NCI-H2107 treated with DMSO at 0.1 percent for 48 hours (cell line): ENCODE measurements around the gene PTMA.
"Not testable (repeated sequence)": the region's sequence is repeated elsewhere in the genome, so short reads cannot be mapped to it uniquely, and the experiment has no call there.

Experiments used
- DNase-seq: peaks from one replicate; lab custom pipeline; 2025; ENCODE audit not compliant: unreplicated experiment; lab: John Stamatoyannopoulos, UW

The PTMA gene, protein sequence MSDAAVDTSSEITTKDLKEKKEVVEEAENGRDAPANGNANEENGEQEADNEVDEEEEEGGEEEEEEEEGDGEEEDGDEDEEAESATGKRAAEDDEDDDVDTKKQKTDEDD

GRCh38 chr2:231707927-231708772, at the start of gene PTMA:
Gene PTMA, plus strand, starts transcription at chr2:231708525. Its CDS starts 182 bp downstream, at chr2:231708707.
- peak; percentile 98 for DNase-seq

GRCh38 chr2:231660073-231660472, 48.3 kb upstream of the PTMA start:
- not testable (repeated sequence) for DNase-seq

- no peak for DNase-seq
Observed at GRCh38 chr2:231660860-231661259, 47.5 kb upstream of the PTMA start.

- DNase-seq, result no peak
Observed at GRCh38 chr2:231661422-231662027, 46.8 kb upstream of the PTMA start.

GRCh38 chr2:231662028-231662810, 46.1 kb upstream of the PTMA start:
- no peak for DNase-seq

DNA sequence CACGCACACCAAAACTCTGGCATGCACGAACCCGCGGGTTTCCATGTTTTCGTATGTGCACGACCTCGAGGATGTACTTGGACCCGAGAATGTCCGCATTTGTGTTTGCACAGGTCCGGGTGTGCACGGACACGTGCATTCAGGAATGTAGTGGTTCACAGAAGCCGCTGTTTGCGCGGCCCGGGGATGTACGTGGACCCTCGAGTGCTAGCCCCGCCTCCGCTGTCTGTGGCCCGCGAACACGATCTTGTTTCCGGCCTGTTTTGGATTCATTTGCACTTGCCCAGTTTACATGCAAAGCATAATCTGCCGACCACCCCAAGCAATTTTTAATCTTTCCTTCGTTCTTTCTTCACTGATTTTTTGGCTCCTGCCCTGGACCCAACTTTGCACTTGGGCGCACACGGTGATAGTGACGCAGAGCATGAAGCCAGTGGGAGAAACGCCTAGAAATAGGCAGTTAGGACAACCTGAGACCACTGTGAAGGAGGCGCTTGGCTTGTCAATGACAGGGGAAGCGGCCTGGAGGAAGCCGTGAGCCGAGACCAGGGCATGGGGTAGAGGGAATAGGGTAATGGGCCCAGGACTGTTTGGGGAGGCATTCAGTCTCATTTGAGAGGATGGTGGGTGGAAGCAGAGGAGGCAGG, 45.4 kb upstream of the PTMA start:
- no peak for DNase-seq

DNA sequence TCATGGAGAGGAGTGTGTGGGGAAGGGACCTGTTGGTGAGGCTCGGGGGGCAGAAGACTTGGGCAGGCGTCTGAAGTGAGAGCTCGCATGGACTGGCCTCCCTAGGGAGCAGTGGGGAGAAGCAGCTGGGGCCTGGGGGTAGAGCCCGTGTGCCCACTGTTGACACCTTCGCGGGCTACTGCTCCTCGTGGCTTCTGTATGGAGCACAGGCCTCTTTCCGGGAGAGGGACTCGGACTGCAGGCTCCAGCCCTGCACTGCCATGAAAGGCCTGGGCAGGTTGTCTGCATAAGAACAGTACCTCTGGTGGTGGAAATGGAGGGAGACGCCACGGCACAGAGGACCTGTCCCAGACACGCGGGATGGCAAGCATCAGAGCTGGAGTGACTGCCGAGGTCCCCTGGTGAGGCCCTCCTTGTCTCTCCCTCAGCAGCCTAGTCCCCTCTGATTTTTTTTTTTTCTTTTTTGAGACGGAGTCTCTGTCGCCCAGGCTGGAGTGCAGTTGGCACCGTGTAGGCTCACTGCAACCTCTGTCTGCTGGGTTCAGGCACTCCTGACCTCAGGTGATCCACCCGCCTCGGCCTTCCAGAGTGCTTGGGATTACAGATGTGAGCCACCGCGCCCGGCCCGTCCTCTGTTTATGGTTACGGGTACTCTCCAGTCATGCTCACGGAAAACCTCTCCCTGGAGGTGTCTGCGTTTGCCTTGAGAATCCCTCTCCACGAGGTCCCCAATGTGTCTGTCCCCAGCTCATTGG, 44.7 kb upstream of the PTMA start:
- no peak for DNase-seq

DNA sequence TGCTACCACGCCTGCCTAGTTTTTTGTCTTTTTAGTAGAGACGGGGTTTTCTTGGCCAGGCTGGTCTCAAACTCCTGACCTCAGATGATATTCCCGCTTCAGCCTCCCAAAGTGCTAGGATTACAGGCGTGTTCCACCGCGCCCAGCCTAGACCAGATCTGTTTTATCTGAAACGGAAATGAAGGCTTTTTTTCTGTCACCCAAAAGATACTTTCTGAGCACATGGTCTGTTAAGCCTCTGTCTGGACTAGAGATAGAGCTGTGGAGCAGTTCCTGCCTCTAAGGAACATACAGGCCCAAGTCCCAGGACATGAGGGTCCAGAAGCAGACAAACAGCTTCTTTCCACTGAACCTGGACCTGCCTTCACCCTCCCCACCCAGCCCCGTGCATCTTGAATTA, 43.6 kb upstream of the PTMA start:
- DNase-seq, result no peak

- no peak for DNase-seq
Observed at GRCh38 chr2:231665245-231666170, 42.8 kb upstream of the PTMA start.

DNA sequence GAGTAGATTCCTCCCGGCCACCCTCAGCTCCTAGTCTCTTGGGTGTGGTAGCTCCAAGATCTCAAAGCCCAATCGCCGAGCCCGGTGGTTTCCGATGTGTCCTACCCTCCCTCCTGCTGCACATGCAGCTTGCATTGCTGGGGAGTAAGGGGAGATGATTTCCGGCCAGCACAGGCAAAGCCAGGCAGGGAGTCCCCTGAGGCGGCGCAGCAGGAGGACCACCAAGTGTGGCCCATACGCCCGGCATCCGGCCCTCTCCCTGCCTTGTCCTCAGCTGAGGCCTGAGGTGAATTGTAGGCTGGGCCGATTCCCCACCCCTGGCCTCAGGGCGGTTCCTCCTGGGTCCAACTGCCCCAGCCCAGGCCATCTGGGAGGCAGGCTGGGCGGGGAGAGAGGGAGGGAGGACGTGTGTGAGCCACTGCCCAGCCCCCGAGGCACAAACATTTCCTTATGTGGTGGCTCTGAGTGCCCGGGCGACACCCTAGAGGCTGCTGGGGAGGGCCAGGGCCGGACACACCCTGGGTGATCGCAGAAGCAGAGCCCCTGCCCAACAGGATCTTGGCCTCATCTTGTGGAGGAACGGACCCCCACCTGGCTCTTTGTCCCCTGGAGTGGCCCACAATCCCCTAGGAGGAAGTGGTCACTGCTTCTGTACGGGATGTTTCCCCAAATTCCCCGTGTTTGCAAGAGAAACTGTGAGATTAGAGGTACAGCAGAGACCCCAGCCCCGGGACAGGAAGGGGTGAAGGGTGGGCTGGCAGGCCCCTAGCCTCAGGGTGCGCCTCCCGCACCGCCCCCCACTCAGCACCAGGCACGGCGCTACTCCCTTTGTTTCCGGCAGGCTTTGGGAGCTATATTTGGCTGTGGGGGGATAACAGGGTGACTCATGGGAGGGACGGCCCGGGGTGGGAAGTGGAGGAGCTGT, 41.9 kb upstream of the PTMA start:
- DNase-seq, result no peak

- no peak for DNase-seq
Observed at GRCh38 chr2:231667096-231667427, 41.3 kb upstream of the PTMA start.

DNA sequence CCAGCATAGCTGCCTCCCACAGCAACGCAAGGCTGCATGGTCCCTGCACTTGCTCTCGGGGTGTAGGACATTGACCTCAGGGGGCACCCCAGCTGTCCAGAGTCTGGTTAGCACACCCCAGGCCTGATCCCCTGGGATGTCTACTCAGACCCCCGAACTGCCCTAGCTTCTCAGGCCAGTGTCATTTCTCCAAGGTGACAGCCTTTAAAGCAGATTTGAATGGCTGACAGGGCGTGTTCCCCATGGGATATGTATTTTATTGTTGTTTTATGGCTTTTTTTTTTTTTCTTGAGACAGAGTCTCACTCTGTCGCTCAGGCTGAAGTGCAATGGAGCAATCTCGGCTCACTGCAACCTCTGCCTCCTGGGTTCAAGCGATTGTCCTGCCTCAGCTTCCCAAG, 40.8 kb upstream of the PTMA start:
- DNase-seq, result no peak

DNA sequence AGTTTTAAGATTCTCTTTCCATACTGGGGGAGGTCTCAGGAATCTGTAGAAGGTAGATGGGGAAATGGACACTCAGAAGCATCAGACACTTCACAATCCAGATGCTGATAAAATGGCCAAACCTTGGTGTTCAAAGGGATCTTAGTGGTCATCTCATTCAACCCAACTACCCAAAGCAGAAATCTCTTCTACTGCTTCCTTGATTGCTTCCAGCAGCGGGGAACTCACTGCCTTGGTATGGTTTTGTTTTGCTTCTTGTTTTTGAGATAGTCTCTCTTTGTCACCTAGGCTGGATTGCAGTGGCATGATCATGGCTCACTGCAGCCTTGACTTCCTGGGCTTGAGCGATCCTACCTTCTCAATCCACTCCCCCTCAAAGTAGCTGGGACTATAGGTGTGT, 39.3 kb upstream of the PTMA start:
- no peak for DNase-seq

DNA sequence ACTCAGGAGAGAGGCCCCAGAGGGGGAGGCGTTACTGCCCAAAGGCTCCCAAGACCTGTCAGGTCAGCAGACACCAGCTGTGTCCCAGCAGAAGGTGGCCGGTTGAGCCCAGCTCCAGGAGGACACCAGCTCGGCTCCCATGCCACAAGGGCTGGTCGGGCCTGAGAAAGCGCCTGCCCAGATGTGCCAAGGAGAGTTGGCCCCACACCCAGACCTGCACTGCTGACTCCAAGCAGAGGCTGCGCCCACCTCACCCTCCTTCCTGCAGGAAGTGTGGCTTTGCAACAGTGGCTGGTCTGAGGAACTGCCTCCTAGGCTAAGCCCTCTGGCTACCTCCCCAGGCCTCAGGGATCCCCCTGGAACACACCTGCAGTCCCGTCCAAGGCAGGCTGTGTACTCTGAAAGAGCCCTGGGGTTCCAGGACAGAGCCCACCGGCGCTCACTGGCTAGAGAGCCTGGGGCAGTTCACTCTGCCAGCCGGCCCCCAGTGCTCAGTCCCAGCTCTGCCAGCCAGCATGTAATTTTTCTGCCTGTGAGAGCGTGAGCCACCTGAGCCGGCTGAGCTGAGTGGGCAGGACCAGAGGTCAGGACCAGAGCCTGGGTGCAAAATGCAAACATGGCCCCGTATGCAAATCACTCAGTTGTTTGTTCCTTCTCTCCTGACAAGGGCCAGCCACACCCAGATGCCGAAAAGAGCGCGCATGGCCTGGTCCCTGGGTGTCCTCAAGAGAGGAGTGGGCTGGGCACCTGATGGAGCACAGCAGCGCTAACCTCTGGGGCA, 36.9 kb upstream of the PTMA start:
- no peak for DNase-seq

GRCh38 chr2:231672617-231673347, 35.5 kb upstream of the PTMA start:
- peak; percentile 28 for DNase-seq

- DNase-seq, result peak; percentile 50
Observed at GRCh38 chr2:231673348-231673770, 35.0 kb upstream of the PTMA start.
